GM19452 (cell line): ENCODE results near the gene NPB.
A peak's percentile ranks its signal among the peaks of the same experiment; 100 is the strongest.

Source experiments
- ATAC-seq: cut with Tn5 transposase; IDR thresholded peaks from one replicate; pipeline ENCODE4 v1.9.1; 2021; ENCODE audit not compliant: unreplicated experiment

Gene NPB

DNA sequence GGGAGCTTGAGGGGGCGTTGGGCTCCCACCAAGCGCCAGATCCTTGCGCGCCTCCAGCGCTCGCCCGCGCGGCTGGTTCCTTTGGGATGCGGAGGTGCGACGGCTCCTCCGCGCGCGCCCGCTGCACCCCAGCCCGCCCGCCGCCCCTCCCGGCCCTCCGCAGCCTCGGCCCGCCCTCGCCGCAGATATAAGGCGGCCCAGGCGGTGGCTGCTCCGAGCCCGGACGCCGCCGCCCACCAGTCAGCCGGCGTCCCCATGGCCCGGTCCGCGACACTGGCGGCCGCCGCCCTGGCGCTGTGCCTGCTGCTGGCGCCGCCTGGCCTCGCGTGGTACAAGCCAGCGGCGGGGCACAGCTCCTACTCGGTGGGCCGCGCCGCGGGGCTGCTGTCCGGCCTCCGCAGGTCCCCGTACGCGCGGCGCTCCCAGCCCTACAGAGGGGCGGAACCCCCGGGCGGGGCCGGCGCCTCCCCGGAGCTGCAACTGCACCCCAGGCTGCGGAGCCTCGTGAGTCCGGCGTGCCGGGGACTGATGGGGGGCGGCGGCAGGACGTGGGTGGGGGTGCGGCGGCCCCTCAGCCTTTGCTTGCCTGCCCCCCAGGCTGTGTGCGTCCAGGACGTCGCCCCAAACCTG lies at the start of gene NPB:
Gene NPB (plus strand): TSS at position 216 of the 630 bp plus-strand sequence. CDS start 40 bp downstream, at position 256.
- no peak for ATAC-seq

DNA sequence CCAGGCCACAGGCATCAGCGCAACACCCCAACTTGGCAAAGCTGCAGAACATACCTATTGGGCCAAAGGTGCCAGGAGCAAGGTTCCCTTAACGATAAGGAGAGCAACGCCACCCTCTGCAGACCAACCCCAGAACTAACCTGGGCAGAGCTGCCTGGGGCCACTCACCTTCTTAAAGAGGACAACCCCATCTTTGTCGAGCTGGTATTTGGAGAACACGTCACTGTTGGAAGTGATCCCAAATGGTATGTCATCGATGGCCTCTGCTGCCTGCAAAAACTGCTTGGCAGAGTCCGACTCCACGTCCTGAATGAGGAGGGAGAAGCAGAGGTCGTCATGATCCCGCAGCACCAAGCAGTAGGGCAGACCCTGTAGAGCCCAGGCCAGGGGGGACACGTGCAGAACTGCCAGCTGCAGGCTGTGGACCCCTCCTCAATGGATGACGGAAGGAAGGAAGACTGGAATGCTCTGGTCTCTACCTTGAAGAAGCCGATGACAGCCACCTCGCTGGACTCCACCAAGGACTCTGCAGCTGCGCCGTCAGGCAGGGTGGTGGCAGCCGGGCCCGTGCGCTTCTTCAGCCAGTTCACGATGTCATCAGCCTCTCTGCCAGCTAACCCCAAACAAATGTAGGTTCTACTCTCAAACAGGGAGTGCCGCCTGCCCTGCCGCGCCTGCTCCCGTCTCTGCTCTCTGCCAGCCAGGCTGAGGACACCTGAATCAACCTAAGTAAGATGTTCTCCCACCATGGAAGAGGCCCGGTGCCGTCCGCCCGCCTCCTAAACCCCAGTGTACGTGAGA lies 46.9 kb upstream of the NPB start:
- ATAC-seq = no peak

DNA sequence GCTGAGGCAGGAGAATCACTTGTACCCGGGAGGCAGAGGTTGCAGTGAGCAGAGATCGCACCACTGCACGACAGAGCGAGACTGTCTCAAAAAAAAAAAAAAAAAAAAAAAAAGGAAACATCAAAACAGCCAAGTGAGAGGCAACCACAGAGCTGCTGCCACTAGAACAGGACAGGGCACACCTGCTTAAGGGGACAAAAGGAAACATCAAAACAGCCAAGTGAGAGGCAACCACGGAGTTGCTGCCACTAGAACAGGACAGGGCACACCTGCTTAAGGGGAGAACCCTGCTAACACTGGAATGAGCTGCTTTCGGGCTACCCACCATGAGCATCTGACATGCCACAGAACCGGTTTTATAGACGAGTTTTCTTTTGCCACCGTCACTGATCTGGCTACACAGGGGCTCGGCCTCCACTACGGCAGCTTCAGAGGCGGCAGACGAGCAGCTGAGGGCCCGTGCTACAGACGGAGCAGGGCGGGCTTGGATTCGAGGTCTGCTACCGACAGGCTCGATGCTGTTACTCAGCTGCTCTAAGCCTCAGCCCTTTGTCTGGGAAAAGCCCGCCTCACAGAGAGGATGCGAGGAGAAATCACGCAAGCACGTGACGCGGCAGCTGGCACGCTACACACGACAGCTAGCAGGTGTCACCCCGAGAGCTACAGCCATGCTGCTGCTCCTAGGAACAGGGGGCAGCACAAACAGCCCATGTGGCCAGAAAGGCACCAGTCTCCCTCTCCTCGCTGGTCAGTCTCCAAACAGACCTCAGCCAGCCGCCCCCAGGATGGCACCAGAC lies 43.7 kb upstream of the NPB start:
- ATAC-seq = no peak

DNA sequence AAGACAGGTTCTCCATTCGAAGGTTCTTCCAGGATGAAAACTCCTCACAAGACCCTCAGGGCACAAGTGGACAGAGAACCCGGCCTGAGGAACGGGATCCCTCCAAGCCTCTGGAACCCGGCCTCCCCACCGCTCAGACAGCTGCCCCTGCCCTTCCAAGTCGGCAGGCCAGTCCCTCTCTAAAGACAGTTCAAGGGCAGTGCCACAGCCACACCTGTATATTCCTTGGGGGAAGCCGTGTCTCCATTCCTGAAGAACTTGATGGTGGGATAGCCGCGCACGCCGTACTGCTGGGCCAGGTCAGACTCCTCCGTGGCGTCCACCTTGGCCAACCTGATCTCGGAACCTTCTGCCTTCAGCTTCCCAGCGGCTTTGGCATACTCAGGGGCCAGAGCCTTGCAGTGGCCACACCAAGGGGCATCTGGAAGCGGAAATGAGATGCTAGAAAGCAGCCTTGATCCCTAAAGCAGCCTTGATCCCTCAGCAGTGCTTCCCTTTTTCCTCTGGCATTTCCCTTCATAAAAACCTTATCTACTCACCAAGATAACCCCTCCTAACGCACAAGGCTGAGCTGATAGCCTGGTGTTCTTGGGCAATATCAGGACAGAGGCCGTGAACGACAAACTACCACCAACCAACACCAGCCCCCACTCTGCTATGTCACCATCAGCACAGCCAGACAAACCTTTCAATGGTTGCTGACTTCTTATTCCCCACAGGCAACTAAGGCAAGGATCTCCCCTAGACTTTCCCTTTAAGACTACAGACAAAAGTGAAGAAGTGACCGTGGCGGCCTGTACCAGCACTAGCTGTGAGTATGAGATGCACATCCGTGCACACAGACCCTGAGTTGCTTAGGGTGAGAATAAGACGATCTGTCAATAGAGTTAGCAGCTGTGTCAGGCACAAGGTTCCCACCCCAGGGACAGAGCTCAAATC lies 42.8 kb upstream of the NPB start:
- ATAC-seq = no peak

DNA sequence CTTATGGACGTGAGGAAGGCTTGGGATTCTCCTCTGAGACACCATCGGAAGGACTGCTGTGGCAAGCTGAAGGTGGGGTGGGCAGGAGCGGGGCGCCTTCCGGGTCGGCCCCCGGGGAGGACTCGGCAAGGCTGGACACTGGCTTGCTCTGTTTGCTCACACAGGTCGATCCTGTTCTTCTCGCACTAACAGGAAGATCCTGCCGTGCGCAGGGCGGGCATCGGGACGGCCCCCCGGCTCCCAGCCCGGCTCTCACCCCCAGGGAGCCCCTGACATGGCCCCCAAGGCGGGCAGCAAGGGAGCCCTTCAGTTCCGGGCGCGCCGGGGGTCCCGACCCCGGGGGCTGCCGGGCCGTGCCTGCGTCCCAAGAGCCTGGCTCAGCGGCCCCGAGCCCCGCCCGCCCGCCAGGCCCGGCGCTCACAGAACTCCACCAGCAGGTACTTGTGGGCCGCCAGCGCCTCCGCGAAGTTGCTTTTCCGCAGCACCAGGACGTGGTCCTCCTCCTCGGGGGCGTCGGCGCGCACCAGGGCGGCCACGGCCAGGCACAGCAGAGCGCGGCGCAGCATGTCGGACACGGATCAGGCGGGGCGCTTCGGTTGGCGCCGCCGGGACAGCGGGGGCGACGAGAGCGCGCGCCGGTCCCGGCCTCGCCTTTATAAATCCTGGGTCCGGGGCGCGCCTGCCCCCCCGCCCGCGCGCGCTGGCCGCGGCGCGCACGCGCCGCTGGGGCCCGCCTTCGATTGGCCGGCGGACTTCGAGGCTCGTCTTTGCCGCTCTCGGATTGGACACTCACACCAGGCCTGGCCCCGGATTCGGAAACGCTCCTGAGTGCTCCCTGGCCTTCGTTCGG lies 41.9 kb upstream of the NPB start, which contains the start of gene P4HB:
Gene P4HB (minus strand): TSS at position 630 of the 850 bp plus-strand sequence. CDS start 64 bp downstream, at position 566.
- peak; percentile 69 for ATAC-seq

DNA sequence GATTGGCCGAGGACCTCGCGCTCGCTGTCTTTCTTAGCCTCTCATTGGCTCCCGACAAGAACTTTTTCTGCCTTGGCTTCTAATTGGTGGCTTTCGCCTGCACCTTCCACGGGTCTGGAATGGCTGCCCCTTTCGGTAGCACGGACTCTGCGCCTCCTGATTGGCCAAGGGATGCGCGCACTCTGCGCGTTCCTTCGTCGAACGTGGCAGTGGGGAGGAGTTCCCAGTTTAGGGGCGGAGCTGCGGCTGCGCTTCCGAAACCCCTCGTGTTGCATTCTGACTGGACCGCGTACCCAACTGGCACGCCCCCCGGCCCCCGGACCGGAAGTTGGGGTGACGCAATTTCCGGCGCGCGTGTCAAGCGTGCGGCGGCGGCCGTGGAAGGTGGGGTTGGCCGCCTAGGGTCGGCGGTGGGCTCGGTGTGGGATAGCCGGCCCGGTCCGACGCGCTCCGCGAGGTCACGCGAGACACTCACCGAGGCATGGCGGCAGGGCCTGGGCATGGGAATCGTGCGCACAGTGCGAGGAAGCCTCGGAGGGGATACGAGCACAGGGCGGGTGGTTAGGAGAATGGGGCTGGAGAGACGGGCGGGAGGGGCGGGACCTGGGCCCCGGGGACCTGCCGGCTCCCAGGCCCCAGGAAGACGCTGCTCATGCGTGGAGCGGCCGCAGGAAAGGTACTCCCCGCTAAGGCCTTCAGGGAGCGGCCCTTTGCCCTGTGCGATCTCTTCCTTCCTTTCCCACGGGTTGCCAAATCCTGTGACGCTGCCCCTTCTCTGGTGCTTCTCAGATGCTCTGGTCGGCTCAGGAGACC lies 41.1 kb upstream of the NPB start:
- ATAC-seq = peak; percentile 80

DNA sequence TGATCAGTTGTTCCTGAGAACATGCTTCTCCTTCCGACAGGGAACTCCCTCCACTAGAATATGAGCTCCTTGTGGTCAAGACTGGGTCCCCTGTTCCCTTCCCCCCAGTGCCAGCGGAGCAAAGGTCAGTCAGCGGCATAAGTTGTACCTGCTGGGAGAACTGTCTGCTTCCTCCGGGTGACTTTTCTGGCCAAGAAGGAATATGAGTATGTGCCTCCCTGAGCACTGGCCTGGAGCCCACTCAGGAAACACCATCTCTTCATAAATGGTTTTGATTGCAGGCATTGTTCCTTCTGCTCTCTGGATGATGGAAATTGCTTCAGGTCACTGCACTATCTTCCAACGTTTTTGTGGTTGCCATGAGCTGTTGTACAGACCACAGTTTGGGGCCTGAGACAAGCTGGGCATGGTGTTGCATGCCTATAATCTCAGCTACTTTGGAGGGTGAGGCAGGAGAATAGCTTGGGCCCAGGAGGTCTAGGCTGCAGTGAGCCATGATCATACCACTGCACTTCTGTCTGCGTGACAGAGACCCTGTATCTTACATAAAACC lies 38.8 kb upstream of the NPB start:
- ATAC-seq = no peak

DNA sequence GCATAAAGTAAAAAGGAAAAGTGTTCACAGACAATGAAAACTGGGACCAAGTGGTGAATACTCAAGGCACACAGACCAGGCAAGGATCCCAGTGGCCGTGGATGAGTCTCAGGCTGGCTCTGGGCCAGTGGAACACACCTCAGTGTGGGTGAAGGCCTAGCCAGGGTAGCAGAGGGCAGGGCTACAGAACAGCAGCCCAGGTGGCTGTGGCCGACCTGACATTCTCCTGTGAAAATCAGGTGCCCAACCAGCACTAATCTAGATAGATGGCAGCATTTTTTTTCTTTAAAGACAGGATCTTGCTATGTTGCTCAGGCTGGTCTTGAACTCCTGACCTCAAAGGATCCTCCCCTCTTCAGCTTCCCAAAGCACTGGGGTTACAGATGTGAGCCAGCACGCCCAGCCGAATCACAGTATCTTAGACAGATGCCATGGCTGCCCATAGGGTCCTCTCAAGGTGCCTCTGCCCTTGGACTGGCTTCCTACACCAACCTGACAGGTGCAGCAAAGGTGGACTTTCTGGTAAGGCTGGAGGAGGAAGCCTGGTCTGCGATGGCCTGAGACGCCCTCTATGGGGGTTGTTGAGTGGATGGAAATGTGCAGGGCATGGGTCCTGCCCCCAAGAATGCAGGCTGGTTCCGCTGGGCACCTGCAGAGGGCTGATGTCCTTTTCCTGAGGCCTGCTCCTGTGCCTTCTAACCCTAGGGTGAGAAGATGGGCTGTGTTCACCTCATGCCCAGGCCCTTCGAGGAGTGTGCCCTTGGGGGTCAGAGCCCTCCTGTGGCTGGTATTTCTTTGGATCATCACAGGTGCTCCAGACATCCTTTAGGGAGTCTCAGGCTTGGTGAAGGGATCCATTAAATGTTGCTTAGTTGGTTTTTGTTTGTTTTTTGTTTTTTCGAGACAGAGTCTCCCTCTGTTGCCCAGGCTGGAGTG lies 37.9 kb upstream of the NPB start:
- no peak for ATAC-seq

DNA sequence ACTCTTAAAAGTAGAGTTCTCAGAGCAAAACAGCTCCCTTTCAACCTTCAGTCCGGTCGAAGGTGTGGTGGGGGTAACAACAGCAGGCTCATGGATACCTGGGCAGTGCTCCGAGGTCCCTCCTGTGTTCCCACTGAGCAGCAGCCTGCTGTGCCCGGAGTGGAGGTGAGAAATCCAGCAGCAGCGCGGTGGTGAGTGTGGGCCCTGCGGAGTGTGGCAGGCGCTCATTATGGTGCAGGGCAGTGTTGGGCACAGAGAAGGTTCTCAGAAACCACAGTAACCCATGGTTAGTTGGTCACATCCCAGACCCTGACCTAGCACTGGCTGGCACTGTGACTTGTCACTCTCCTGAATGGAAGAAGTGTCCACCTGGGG lies 36.7 kb upstream of the NPB start:
- no peak for ATAC-seq

DNA sequence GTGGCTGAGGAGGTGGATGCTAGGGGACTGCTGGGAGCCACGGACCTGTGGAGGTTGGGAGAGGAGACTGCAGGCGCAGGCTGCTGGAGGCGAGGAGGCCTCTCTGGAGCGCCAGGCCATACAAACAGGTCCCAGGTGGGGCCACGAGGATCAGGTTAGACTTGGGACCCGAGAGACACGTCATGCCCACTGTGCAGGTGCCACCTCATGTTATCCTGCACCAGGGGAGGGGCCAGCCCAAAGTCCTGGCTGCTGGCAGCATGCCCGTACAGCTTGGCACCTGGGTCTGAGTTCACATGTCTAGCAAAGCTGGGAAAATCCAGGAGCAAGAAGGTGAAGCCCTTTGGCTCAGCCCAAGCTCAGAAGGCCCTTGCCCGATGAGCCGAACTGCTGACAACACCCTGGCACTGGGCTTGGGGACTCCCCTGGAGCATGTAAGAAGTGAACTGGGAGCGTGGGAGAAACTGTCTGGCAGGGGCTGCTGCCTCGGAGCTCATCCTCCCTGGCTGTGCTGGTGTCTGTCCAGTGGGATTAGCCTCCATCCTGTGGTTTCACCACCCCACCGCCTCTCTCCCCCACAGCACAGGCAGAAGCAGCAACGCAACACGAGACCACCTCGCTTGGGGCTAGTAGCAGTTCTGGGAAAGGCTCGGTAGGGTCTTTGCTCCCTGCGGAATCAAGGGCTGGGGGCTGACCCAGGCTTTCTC lies 36.2 kb upstream of the NPB start:
- no peak for ATAC-seq

DNA sequence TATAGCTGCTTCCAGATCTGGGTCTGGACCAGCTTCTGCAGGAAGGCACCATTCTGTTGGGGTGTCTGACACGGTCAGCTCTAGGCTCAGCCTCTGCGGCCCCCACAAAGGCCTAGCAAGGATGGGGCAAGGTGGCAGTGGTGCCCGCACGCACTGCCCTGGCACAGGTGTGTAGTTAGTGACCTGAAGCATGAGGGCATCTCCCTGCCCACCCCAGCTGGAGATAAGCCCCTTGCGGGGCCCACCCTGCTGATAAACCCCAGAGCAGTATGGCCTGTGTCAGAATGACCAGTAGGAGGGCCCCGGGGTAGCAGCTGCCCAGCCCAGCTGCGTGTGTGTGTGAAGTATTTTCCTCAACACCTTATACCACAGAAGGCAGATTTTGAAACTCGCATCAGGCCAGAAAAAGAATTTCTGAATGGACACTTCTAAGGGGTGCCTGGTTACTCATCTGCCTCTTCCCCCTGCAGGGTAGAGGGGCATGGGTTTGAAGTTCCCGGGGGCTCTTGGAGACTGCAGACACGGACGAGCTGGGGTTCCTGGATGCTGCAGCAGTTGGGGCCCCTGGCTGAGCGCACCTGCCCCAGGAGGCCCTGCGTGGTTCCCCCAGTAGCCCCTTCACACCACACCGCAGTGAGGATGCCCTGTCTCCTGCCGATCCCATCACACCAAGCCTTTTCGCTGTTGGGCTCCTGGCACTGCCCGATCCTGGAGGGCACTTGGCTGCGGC lies 35.4 kb upstream of the NPB start:
- no peak for ATAC-seq

DNA sequence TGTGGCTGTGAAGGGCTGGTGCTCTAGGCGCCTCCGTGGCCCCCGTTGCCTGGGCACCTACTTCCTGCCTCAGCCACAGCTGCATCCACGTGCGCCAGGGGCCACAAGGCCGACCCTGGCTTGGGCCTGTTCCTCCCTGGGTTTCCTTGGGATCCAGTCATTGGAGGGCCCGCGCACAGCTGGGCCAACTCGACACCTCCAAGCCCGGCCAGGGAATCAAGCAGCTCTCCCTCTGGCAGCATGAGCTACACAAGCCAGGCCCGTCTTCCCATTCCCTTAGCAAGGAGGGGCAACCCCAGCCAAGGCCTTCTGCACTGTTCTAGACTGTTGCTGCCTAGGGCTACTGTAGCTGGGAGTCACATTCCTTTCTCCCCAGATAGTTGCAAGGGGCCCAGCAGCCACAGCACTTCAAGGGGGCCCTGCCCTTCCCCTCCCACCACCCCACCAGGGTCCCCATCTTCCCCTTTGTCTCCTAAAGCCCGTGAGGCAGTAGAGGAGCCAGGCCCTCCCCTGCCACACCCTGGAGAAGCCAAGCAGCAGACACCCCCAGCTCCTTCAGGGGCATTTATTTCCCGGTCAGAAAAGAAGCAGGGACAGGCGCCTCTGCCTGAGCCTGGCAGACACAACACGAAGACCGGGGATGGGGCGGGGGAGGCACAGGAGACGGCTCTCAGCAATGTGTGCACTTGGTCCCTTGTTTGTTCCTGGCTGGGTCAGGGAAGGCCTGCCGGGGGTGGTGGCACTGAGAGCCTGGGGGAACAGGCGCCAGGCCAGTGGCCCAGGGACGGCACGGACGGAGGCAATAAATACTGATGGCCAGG lies 34.7 kb upstream of the NPB start:
- ATAC-seq = no peak

DNA sequence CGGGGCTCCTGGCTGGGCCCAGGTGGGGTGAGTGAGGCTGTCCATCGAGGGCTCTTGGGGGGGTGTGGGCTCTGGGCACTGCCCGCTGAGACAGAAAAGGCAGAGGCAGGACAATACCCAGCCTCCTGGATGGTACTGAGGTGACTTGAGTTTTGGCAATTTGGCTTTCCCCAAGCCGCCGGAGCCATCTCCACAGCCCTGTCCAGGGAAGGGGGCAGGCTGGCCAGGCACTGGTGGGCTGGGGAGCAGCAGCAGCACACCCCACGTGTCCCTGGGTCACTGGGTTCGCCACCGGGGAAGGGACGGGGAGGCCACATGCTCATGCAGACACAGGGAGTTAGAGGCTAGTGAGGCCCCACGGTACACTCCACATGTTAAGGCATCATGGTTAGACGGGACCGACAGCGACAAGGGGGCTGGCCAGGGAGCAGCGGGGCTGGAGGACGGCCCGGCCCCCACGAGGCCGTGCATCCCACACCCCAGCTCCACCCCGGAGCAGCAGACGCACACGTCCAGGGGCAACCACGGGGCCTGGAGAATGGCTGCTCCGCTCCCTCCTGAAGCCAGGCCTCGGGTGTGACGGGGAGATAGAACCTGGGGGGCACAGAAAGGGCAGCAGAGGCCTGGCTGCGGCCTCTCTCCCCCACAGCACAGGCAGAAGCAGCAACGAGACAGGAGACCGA lies 33.9 kb upstream of the NPB start:
- ATAC-seq = no peak

DNA sequence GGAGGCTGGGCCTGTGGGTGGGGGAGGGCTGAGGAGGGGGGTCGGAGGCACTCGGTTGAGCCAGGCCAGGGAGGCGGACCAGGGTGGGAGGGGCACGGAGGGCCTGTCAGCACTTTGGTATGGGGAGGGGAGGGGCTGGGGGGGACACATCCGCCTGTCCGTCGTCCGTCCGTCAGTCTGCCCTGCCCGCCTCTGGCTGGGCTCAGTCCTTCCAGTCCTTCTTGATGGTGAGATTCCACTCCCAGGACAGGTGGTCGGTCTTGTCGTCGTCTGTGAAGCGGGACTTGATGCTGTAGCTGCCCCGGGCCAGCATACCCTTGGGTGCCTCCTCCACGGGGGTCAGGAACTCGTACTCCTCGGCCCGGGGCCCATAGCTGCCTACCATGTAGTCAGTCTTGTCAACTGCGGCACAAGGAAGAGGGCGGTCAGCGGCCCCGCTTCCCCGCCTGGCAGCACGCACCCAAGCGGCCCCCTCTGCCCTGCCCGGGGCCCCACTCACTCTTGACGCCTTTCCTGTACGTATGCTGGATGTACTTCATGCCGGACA lies 33.3 kb upstream of the NPB start:
- ATAC-seq = no peak
